ENCODE results near the gene FOXK1.

- no peak for TF ChIP-seq CTCF (IDR thresholded peaks at IDR 0.05; ENCODE audit: insufficient read depth, low read depth, low read length)
- no peak for TF ChIP-seq EZH2 (IDR thresholded peaks at IDR 0.05; ENCODE audit: insufficient read depth, low read length)
These were observed 118.4 kb downstream of the FOXK1 start for GRCh38 chr7:4800487-4800886.
